ENCODE measurements around the gene PZP. TPM values are rescaled to one million over a fixed set of nuclear protein-coding genes. Genes with fewer than 3 reads are reported as not detected.
A peak's percentile ranks its signal among the peaks of the same experiment; 100 is the strongest.

The PZP gene
- total RNA-seq, 1 donor from 2014 or later = not detected

DNA sequence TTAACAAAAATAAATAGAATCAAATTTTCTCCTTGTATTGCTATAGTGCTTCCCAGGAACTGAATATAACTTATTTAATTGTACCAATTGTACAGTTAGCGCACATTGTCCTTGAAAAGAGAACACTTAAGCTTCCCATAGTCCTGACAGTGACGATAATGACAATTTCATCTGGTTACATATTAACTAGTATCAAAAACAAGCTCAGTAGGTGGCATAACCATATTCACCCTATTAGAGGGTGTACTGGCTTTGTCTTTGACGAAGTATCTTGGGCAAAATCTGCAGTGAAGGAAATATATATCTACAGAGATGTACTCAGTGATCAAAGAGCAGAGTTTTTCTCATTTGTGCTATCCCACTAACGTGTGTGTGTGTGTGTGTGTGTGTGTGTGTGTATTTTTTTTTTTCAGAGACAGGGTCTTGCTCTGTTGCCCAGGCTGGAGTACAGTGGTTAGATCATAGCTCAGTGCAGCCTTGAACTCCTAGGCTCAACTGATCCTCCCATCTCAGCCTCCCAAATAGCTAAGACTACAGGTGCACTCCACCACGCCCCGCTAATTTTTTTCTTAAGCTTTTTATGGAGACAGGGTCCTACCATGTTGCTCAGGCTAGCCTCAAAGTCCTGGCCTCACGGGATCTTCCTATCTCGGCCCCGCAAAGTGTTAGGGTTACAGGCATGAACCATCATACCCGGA is 87.6 kb downstream of the PZP start:
- DNase-seq (ENCODE audit: low read depth) (no peak), FAIRE-seq (no peak)
- no peaks in the 10 kb centered on the region for H3K27me3 ChIP-seq (ENCODE audit: control insufficient read depth, insufficient read depth, low read length)
- no peak overlapping the region for H3K4me3 ChIP-seq (ENCODE audit: low read depth, low read length)
- TF ChIP-seq, protein P1, sequence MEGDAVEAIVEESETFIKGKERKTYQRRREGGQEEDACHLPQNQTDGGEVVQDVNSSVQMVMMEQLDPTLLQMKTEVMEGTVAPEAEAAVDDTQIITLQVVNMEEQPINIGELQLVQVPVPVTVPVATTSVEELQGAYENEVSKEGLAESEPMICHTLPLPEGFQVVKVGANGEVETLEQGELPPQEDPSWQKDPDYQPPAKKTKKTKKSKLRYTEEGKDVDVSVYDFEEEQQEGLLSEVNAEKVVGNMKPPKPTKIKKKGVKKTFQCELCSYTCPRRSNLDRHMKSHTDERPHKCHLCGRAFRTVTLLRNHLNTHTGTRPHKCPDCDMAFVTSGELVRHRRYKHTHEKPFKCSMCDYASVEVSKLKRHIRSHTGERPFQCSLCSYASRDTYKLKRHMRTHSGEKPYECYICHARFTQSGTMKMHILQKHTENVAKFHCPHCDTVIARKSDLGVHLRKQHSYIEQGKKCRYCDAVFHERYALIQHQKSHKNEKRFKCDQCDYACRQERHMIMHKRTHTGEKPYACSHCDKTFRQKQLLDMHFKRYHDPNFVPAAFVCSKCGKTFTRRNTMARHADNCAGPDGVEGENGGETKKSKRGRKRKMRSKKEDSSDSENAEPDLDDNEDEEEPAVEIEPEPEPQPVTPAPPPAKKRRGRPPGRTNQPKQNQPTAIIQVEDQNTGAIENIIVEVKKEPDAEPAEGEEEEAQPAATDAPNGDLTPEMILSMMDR (IDR thresholded peaks at IDR 0.05; ENCODE audit: insufficient read depth, low read length, severe bottlenecking) = no peak
- H3K36me3 ChIP-seq (ENCODE audit: control insufficient read depth, insufficient read depth, low read length) = no peaks in the 10 kb centered on the region

DNA sequence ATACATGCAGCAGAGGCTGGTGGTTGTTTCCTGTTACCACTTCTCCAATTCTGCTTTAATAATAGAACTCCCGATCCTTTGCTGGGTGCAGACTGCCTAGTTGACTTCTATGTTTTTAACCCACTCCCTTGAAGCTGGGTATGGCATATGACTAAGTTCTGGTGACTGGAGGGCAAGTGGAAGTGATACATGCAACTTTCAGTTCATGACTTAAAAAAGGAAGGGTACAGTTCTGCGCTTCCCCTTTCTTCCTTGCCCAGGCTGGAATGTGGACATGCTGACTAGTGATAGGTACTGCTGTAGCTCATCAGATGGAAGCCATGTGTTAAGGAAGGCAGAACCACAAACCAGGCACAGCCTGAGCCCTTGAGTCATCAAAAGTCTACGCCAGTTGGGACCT is 90.0 kb downstream of the PZP start:
- Histone ChIP-seq H3K4me3 (ENCODE audit: low read depth, low read length) (no peak overlapping the region), H3K27me3 (ENCODE audit: control insufficient read depth, insufficient read depth, low read length) (no peaks in the 10 kb centered on the region), H3K36me3 (ENCODE audit: control insufficient read depth, insufficient read depth, low read length) (no peaks in the 10 kb centered on the region)
- no peak for FAIRE-seq
- TF ChIP-seq, protein P1 (IDR thresholded peaks at IDR 0.05; ENCODE audit: insufficient read depth, low read length, severe bottlenecking) = no peak
- DNase-seq (ENCODE audit: low read depth) = peak; percentile 12

DNA sequence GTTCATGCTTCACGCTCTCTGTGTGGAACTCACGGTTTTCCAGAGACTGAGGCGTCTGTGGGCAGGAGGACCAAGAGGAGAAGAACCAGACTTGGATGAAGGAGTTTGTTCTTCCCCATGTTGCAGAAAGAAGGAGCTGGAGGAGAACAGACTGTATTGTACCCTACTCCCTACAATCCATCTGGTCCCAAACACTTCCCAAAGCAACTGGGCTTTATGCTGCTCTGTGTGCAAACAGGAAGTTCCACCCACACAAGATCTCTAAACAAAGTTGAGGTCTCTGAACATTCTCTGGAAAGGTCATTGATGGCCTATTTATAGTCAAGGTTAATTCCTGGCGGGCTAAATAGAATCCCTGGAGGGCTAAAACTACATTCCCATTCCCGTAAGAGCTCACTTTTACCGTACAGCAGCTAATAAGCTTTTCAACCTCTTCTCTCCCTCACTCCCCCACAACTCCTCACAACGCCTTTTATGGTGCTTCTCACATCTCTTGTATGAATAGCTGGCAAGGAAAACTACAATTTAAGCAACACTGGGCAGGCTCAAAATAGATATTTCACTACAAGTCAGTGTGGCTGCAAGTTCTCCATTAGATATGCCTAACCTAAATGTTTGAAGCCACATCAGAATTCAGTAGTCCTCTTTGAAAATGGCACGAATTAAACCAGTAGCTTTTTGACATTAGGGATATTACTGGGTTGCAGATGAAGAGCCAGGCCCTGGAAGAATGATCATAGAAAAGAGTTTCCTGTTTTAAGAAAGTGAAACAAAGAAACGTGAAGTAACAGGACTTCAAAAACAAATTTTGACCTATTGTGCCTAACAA is 92.2 kb downstream of the PZP start, which contains the start of gene A2M:
TSS of gene A2M (minus strand) at position 189 of the 829 bp plus-strand sequence. CDS start at position 119, 70 bp downstream.
- DNase-seq (ENCODE audit: low read depth) = no peak
- Histone ChIP-seq H3K27me3 (ENCODE audit: control insufficient read depth, insufficient read depth, low read length) (no peaks in the 10 kb centered on the region), H3K36me3 (ENCODE audit: control insufficient read depth, insufficient read depth, low read length) (no peaks in the 10 kb centered on the region), H3K4me3 (ENCODE audit: low read depth, low read length) (no peak within 1 kb of the TSS)
- peak; percentile 82 for FAIRE-seq
- TF ChIP-seq, protein P1 (IDR thresholded peaks at IDR 0.05; ENCODE audit: insufficient read depth, low read length, severe bottlenecking) = no peak

DNA sequence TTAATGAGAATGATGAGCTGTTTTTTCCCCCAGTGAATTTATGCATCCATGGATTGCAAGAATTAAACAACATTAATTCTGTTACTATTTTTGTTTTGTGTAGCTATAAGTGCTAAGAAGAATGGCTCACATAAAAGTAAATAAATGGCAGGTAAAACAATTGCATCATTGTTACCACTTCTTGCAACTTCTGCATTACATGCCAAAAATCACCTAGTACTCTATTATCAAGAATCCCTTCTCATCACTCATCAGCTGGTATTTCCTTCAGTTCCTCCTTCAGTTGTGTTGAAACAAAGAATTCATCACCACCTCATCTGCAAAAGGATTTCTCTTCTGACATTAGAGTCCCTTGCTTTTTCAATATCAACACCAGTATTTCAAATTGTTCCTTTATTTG is 93.2 kb downstream of the PZP start:
- DNase-seq (ENCODE audit: low read depth) (peak; percentile 69), FAIRE-seq (no peak)
- H3K27me3 ChIP-seq (ENCODE audit: control insufficient read depth, insufficient read depth, low read length) = no peaks in the 10 kb centered on the region
- no peaks in the 10 kb centered on the region for H3K36me3 ChIP-seq (ENCODE audit: control insufficient read depth, insufficient read depth, low read length)
- TF ChIP-seq, protein P1 (IDR thresholded peaks at IDR 0.05; ENCODE audit: insufficient read depth, low read length, severe bottlenecking) = no peak
- no peak overlapping the region for H3K4me3 ChIP-seq (ENCODE audit: low read depth, low read length)

DNA sequence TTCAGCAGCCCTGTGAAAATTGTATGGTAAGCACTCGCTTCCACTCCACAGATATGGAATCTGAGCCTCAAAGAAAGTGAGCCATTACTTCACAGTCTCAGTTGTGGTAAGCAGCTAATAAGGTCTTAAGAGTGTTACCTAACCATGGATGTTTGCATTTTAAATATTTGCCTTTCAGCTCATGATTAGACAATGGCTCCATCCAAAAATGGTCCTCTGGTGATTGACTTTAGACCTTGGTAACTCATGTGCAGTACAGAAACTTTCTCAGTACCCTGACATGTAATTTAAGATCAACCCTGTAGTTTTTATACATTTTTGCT is 94.2 kb downstream of the PZP start:
- Histone ChIP-seq H3K36me3 (ENCODE audit: control insufficient read depth, insufficient read depth, low read length) (no peaks in the 10 kb centered on the region), H3K4me3 (ENCODE audit: low read depth, low read length) (no peak overlapping the region), H3K27me3 (ENCODE audit: control insufficient read depth, insufficient read depth, low read length) (no peaks in the 10 kb centered on the region)
- FAIRE-seq (no peak), DNase-seq (ENCODE audit: low read depth) (no peak)
- TF ChIP-seq, protein P1 (IDR thresholded peaks at IDR 0.05; ENCODE audit: insufficient read depth, low read length, severe bottlenecking) = no peak
